ENCODE results near the gene GRAMD1B.

- TF ChIP-seq CTCF (conservative IDR thresholded peaks at IDR 0.05) (no peak), ZFX (IDR thresholded peaks at IDR 0.05) (no peak)
These were observed 75.7 kb downstream of the GRAMD1B start for GRCh38 chr11:123505546-123506299.

Measured in C4-2B (cell line).